Endodermal cell (in vitro differentiated cells): ENCODE measurements around the gene KRTAP11-1. TPM values are rescaled to one million over a fixed set of nuclear protein-coding genes. Genes with fewer than 3 reads are reported as not detected.

Experiments used
- DNase-seq: peaks from one replicate; pipeline ENCODE4 v3.0.0-alpha.2; 2017
- H3K27ac ChIP-seq: 2 replicates; pipeline ENCODE4 v1.5.1; 2013; ENCODE audit warnings: mild to moderate bottlenecking, low read depth, low read length, moderate library complexity
- H3K27me3 ChIP-seq: 2 replicates; pipeline ENCODE4 v1.6.1; 2013; ENCODE audit warnings: mild to moderate bottlenecking, low read length, moderate library complexity; ENCODE audit not compliant: insufficient read depth, control insufficient read depth, poor library complexity, severe bottlenecking
- H3K36me3 ChIP-seq: 2 replicates; pipeline ENCODE4 v1.7.0; 2013; ENCODE audit warnings: mild to moderate bottlenecking, low read length, moderate library complexity; ENCODE audit not compliant: control insufficient read depth, insufficient read depth
- H3K4me1 ChIP-seq: one replicate; pipeline ENCODE4 v1.7.0; 2013; ENCODE audit warnings: low read length; ENCODE audit not compliant: control insufficient read depth, insufficient read depth
- H3K4me3 ChIP-seq: 2 replicates; pipeline ENCODE4 v1.5.1; 2013; ENCODE audit warnings: mild to moderate bottlenecking, low read length, moderate library complexity
- H3K9ac ChIP-seq: 2 replicates; pipeline ENCODE4 v1.6.1; 2013; ENCODE audit warnings: mild to moderate bottlenecking, low read length, moderate library complexity; ENCODE audit not compliant: poor library complexity, severe bottlenecking; ENCODE audit errors: extremely low read depth
- H3K9me3 ChIP-seq: 2 replicates; pipeline ENCODE4 v1.6.1; 2013; ENCODE audit warnings: mild to moderate bottlenecking, low read length, moderate library complexity; ENCODE audit not compliant: control insufficient read depth
- H3K27ac Mint-ChIP-seq: 2 replicates; pipeline ENCODE4 v1.8.0; 2020; ENCODE audit warnings: mixed read lengths
- H3K27me3 Mint-ChIP-seq: 2 replicates; pipeline ENCODE4 v1.8.0; 2021; ENCODE audit warnings: mild to moderate bottlenecking, mixed read lengths; ENCODE audit not compliant: insufficient read depth
- H3K36me3 Mint-ChIP-seq: 2 replicates; pipeline ENCODE4 v1.8.0; 2020; ENCODE audit warnings: low read depth, mixed read lengths
- H3K4me1 Mint-ChIP-seq: 2 replicates; pipeline ENCODE4 v1.8.0; 2020; ENCODE audit warnings: mixed read lengths
- H3K4me3 Mint-ChIP-seq: 2 replicates; pipeline ENCODE4 v1.8.0; 2020; ENCODE audit warnings: mild to moderate bottlenecking, moderate library complexity, mixed read lengths
- H3K9me3 Mint-ChIP-seq: 2 replicates; pipeline ENCODE4 v1.8.0; 2020; ENCODE audit warnings: mild to moderate bottlenecking, mixed read lengths
- CTCF ChIP-seq: fragments of 200-600 bp; sonication (generic); conservative IDR thresholded peaks from 2 replicates; pipeline ENCODE4 v1.5.0; 2021; ENCODE audit warnings: antibody characterized with exemption, mild to moderate bottlenecking
- WGBS, 2 experiments: methylation state at CpG; one replicate each; pipeline versions ENCODE4 v1.1.5 to v1.1.7; 2013; ENCODE audit warnings: missing lambda C conversion rate in 2 of 2, mixed read lengths in 1 of 2; ENCODE audit not compliant: insufficient coverage in 1 of 2, insufficient read length in 1 of 2; 5-methylcytosine and 5-hydroxymethylcytosine counted together
- total RNA-seq, 2 donors: library from RNA; stranded (reverse); fragmentation: NEBNext Ultra II Directional in 1 of 2; extraction: Animal tissue kit (Norgen Biotek cat#: 25700) in 1 of 2; gene quantifications; 2 replicates in 1 of 2; 3 replicates in 1 of 2; pipeline ENCODE4 v1.2.1, GENCODE V29; 2021

Gene KRTAP11-1
- total RNA-seq, 2 donors from 2014 or later, result not detected

DNA sequence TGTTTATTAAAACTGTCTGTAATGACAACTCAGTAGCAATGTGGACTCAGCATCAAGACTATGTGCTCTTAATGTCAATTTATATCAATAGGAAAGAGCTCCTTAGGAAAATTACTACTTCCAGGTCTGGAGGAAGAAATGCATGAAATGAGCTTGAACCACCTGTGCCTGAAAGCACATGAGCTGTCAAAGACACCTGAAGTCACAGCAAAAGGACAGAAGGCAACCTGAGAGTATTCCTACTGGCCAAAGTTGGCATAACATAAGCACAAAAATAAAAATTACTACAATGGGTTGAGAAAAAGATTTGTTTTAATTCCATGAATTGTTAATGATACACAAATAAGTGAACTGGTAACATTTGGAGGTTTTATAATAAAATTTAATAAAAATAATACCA, 38.4 kb downstream of the KRTAP11-1 start:
- no peaks in the 10 kb centered on the region for H3K36me3 ChIP-seq
- TF ChIP-seq CTCF, result peak; percentile 67
- no peak overlapping the region for H3K4me3 Mint-ChIP-seq

GRCh38 chr21:30839304-30839703, 42.1 kb downstream of the KRTAP11-1 start:
- Histone ChIP-seq H3K36me3 (no peaks in the 10 kb centered on the region), H3K9me3 (no peaks in the 10 kb centered on the region), H3K4me3 (no peak overlapping the region), H3K27me3 (no peaks in the 10 kb centered on the region), H3K27ac (no peak overlapping the region), H3K4me1 (no peaks in the 10 kb centered on the region), H3K9ac (no peak overlapping the region)
- DNase-seq, result peak; percentile 89
- no peaks in the 10 kb centered on the region for H3K27me3 Mint-ChIP-seq
- 13 to 25% methylated on average over 4 to 5 of the region's 5 CpGs for WGBS, 2 experiments
- H3K27ac Mint-ChIP-seq, result no peak overlapping the region
- no peaks in the 10 kb centered on the region for H3K9me3 Mint-ChIP-seq
- H3K36me3 Mint-ChIP-seq, result no peaks in the 10 kb centered on the region
- no peaks in the 10 kb centered on the region for H3K4me1 Mint-ChIP-seq
- TF ChIP-seq CTCF, result peak; percentile 87
- H3K4me3 Mint-ChIP-seq, result no peak overlapping the region

More for the DNA sequence above, 38.4 kb downstream of the KRTAP11-1 start:
- H3K9ac ChIP-seq, result no peak overlapping the region
- no peak overlapping the region for H3K4me3 ChIP-seq
- no peak overlapping the region for H3K27ac Mint-ChIP-seq
- H3K27me3 Mint-ChIP-seq, result no peaks in the 10 kb centered on the region
- H3K9me3 ChIP-seq, result no peaks in the 10 kb centered on the region
- no peak for DNase-seq
- H3K27ac ChIP-seq, result no peak overlapping the region
- no peaks in the 10 kb centered on the region for H3K27me3 ChIP-seq
- H3K4me1 ChIP-seq, result no peaks in the 10 kb centered on the region
- no peaks in the 10 kb centered on the region for H3K36me3 Mint-ChIP-seq
- H3K9me3 Mint-ChIP-seq, result no peaks in the 10 kb centered on the region
- no peaks in the 10 kb centered on the region for H3K4me1 Mint-ChIP-seq

GRCh38 chr21:30838536-30838935, 42.8 kb downstream of the KRTAP11-1 start:
- Mint-ChIP-seq H3K27ac (no peak overlapping the region), H3K4me3 (no peak overlapping the region), H3K9me3 (no peaks in the 10 kb centered on the region), H3K27me3 (no peaks in the 10 kb centered on the region), H3K36me3 (no peaks in the 10 kb centered on the region), H3K4me1 (no peaks in the 10 kb centered on the region)
- Histone ChIP-seq H3K27me3 (no peaks in the 10 kb centered on the region), H3K27ac (no peak overlapping the region), H3K4me3 (no peak overlapping the region), H3K9me3 (no peaks in the 10 kb centered on the region), H3K9ac (no peak overlapping the region), H3K36me3 (no peaks in the 10 kb centered on the region), H3K4me1 (no peaks in the 10 kb centered on the region)
- 82 to 92% methylated on average over 1 to 6 of the region's 6 CpGs for WGBS, 2 experiments
- no peak for TF ChIP-seq CTCF
- DNase-seq, result no peak
